ENCODE measurements around the gene CTNNA1. TPM values are rescaled to one million over a fixed set of nuclear protein-coding genes. Genes with fewer than 3 reads are reported as not detected.
A peak's percentile ranks its signal among the peaks of the same experiment; 100 is the strongest.
"Not testable (repeated sequence)": the region's sequence is repeated elsewhere in the genome, so short reads cannot be mapped to it uniquely, and the experiment has no call there.

Gene CTNNA1
- 100 to 1,000 TPM; 400 to 483 TPM for total RNA-seq

GRCh38 chr5:138752951-138753793 lies at the start of gene CTNNA1:
TSS of gene CTNNA1 (plus strand) at chr5:138753425. CDS start at chr5:138781925, 28,500 bp downstream.
- Histone ChIP-seq H3K27me3 (no peaks in the 10 kb centered on the region), H3K27ac (peak within 1 kb of the TSS; percentile 100), H3K9me3 (no peaks in the 10 kb centered on the region), H3K36me3 (no peaks in the 10 kb centered on the region), H3K4me3 (peak within 1 kb of the TSS; percentile 93), H3K9ac (ENCODE audit: low read depth in 2 of 2, low read length in 2 of 2) (peak within 1 kb of the TSS; percentile 92 to 93), H3K4me1 (no peaks in the 10 kb centered on the region)
- peak; percentile 87 for DNase-seq
- intact Hi-C loops (cut with DNase I): no loop called here
- no peak for TF ChIP-seq CTCF (IDR thresholded peaks at IDR 0.05)

- H3K9me3 ChIP-seq; intact Hi-C loops (cut with DNase I); H3K4me1 ChIP-seq; H3K27me3 ChIP-seq; H3K4me3 ChIP-seq; H3K27ac ChIP-seq; H3K36me3 ChIP-seq; H3K9ac ChIP-seq (ENCODE audit: low read depth in 2 of 2, low read length in 2 of 2); DNase-seq: not testable (repeated sequence)
These were observed 49.4 kb upstream of the CTNNA1 start for GRCh38 chr5:138703777-138704176.

- H3K4me1 ChIP-seq: no peaks in the 10 kb centered on the region
- intact Hi-C loops (cut with DNase I): no loop called here
- no peak overlapping the region for H3K9ac ChIP-seq (ENCODE audit: low read depth in 2 of 2, low read length in 2 of 2)
These were observed 48.2 kb upstream of the CTNNA1 start for GRCh38 chr5:138705007-138705406.

GRCh38 chr5:138705567-138705966 lies 47.7 kb upstream of the CTNNA1 start:
- Histone ChIP-seq H3K36me3 (no peaks in the 10 kb centered on the region), H3K9ac (ENCODE audit: low read depth in 2 of 2, low read length in 2 of 2) (no peak overlapping the region), H3K27ac (no peak overlapping the region), H3K4me1 (no peaks in the 10 kb centered on the region), H3K27me3 (no peaks in the 10 kb centered on the region), H3K9me3 (no peaks in the 10 kb centered on the region), H3K4me3 (no peak overlapping the region)
- DNase-seq: no peak
- TF ChIP-seq CTCF (IDR thresholded peaks at IDR 0.05): no peak
- intact Hi-C loops (cut with DNase I): no loop called here

More at GRCh38 chr5:138705007-138705406, 48.2 kb upstream of the CTNNA1 start:
- TF ChIP-seq CTCF (IDR thresholded peaks at IDR 0.05): no peak
- H3K27me3 ChIP-seq: no peaks in the 10 kb centered on the region
- no peak overlapping the region for H3K27ac ChIP-seq
- H3K36me3 ChIP-seq: no peaks in the 10 kb centered on the region
- H3K4me3 ChIP-seq: no peak overlapping the region
- no peaks in the 10 kb centered on the region for H3K9me3 ChIP-seq
- no peak for DNase-seq

GRCh38 chr5:138706655-138707480 lies 46.4 kb upstream of the CTNNA1 start:
- no peaks in the 10 kb centered on the region for H3K4me1 ChIP-seq
- no peak for TF ChIP-seq CTCF (IDR thresholded peaks at IDR 0.05)
- intact Hi-C loops (cut with DNase I): no loop called here
- no peaks in the 10 kb centered on the region for H3K36me3 ChIP-seq
- H3K27me3 ChIP-seq: no peaks in the 10 kb centered on the region
- no peak overlapping the region for H3K4me3 ChIP-seq
- no peak overlapping the region for H3K27ac ChIP-seq
- no peaks in the 10 kb centered on the region for H3K9me3 ChIP-seq
- DNase-seq: no peak
- H3K9ac ChIP-seq (ENCODE audit: low read depth in 2 of 2, low read length in 2 of 2): no peak overlapping the region
